GM18499 (cell line): Measurements from ENCODE around the gene SATB1.

Experiments used
- ATAC-seq: cut with Tn5 transposase; IDR thresholded peaks from one replicate; pipeline ENCODE4 v1.9.1; 2021; ENCODE audit warnings: moderate number of reproducible peaks; ENCODE audit not compliant: insufficient read depth, unreplicated experiment

SATB1 gene

DNA sequence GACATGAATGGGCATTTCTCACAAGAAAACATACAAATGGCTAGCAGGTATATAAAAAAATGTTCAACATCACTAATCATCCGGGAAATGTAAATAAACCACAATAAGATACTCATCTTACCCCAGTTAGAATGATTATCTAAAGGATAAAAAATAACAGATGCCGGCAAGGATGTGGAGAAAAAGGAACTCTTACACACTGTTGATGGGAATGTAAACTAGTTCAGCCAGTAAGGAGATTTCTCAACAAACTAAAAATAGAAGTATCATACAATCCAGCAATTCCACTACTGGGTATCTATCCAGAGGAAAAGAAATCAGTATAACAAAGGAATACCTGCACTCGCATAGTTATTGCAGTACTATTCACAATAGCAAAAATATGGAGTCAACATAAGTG, 124.2 kb downstream of the SATB1 start:
- no peak for ATAC-seq

DNA sequence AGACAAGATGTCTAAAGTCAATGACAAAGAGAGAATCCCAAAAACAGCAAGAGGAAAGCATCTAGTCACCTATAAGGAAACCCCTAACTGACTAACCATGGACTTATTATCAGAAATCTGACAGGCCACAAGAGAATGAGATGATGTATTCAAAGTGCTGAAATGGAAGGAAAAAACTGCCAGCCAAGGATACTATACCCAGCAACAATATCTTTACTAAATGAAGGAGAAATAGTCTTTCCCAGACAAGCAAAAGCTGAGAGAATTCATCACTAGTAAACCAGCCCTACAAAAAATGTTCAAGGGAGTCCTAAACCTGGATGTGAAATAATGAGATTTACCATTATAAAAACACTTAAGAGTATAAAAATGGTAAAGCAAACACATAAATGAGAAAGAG, 128.0 kb downstream of the SATB1 start:
- no peak for ATAC-seq
